Measurements from ENCODE around the gene PRR11. TPM values are rescaled to one million over a fixed set of nuclear protein-coding genes. Genes with fewer than 3 reads are reported as not detected.

Gene PRR11
- total RNA-seq, 1 experiment from 2014 or later, result 86.7 TPM

DNA sequence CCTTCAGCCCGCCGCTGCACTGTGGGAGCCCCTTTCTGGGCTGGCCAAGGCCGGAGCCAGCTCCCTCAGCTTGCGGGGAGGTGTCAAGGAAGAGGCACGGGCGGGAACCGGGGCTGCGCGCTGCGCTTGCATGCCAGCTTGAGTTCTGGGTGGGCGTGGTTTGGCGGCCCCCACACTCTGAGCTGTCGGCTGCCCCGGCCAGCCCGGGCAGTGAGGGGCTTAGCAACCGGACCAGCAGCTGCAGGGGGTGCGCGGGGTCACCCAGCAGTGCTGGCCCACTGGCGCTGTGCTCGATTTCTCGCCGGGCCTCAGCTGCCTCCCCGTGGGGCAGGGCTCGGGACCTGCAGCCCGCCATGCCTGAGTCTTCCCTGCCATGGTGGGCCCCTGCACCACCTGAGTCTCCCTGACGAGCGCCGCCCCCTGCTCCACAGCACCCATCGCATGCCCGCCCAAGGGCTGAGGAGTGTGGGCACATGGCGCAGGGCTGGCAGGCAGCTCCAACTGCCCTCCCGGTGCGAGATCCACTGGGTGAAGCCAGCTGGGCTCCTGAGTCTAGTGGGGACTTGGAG, 17.0 kb downstream of the PRR11 start:
- H4K20me1 ChIP-seq (ENCODE audit: insufficient read depth), result no peaks in the 10 kb centered on the region
- peaks cover 22% of the 10 kb centered on the region for H3K79me2 ChIP-seq (ENCODE audit: insufficient read depth, low read length)
- BruUV-seq (replicated peaks), result no TSS peak
- TF ChIP-seq POLR2A (IDR thresholded peaks at IDR 0.05; ENCODE audit: borderline replicate concordance, extremely low read depth, insufficient read depth, insufficient read length) (no peak), FOSL1 (IDR thresholded peaks at IDR 0.05; ENCODE audit: low read depth) (no peak), SP1 (IDR thresholded peaks at IDR 0.05; ENCODE audit: low read depth) (no peak), TCF7L2 (IDR thresholded peaks at IDR 0.05; ENCODE audit: borderline replicate concordance, extremely low read depth, insufficient read depth, insufficient read length) (no peak), EGR1 (IDR thresholded peaks at IDR 0.05; ENCODE audit: low read depth) (no peak), ZNF274 (IDR thresholded peaks at IDR 0.05; ENCODE audit: low read depth, low read length) (no peak), JUND (IDR thresholded peaks at IDR 0.05) (no peak), SRF (IDR thresholded peaks at IDR 0.05; ENCODE audit: low read depth) (no peak), CEBPB (IDR thresholded peaks at IDR 0.05; ENCODE audit: low read depth) (no peak), ELF1 (IDR thresholded peaks at IDR 0.05; ENCODE audit: borderline replicate concordance, low read depth) (no peak), SIN3A (IDR thresholded peaks at IDR 0.05; ENCODE audit: low read depth) (no peak), RAD21 (IDR thresholded peaks at IDR 0.05; ENCODE audit: low read depth) (no peak), YY1 (IDR thresholded peaks at IDR 0.05; ENCODE audit: extremely low read depth, insufficient replicate concordance, low read depth, low read length) (no peak), POLR2AphosphoS5 (IDR thresholded peaks at IDR 0.05; ENCODE audit: low read depth, low read length) (no peak), CBX3 (IDR thresholded peaks at IDR 0.05; ENCODE audit: low read depth) (no peak)
- TF ChIP-seq, protein P1, sequence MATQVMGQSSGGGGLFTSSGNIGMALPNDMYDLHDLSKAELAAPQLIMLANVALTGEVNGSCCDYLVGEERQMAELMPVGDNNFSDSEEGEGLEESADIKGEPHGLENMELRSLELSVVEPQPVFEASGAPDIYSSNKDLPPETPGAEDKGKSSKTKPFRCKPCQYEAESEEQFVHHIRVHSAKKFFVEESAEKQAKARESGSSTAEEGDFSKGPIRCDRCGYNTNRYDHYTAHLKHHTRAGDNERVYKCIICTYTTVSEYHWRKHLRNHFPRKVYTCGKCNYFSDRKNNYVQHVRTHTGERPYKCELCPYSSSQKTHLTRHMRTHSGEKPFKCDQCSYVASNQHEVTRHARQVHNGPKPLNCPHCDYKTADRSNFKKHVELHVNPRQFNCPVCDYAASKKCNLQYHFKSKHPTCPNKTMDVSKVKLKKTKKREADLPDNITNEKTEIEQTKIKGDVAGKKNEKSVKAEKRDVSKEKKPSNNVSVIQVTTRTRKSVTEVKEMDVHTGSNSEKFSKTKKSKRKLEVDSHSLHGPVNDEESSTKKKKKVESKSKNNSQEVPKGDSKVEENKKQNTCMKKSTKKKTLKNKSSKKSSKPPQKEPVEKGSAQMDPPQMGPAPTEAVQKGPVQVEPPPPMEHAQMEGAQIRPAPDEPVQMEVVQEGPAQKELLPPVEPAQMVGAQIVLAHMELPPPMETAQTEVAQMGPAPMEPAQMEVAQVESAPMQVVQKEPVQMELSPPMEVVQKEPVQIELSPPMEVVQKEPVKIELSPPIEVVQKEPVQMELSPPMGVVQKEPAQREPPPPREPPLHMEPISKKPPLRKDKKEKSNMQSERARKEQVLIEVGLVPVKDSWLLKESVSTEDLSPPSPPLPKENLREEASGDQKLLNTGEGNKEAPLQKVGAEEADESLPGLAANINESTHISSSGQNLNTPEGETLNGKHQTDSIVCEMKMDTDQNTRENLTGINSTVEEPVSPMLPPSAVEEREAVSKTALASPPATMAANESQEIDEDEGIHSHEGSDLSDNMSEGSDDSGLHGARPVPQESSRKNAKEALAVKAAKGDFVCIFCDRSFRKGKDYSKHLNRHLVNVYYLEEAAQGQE (IDR thresholded peaks at IDR 0.05; ENCODE audit: low read depth), result no peak
- TF ChIP-seq, protein P2, sequence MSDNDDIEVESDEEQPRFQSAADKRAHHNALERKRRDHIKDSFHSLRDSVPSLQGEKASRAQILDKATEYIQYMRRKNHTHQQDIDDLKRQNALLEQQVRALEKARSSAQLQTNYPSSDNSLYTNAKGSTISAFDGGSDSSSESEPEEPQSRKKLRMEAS (IDR thresholded peaks at IDR 0.05), result no peak
- TF ChIP-seq, protein P3, sequence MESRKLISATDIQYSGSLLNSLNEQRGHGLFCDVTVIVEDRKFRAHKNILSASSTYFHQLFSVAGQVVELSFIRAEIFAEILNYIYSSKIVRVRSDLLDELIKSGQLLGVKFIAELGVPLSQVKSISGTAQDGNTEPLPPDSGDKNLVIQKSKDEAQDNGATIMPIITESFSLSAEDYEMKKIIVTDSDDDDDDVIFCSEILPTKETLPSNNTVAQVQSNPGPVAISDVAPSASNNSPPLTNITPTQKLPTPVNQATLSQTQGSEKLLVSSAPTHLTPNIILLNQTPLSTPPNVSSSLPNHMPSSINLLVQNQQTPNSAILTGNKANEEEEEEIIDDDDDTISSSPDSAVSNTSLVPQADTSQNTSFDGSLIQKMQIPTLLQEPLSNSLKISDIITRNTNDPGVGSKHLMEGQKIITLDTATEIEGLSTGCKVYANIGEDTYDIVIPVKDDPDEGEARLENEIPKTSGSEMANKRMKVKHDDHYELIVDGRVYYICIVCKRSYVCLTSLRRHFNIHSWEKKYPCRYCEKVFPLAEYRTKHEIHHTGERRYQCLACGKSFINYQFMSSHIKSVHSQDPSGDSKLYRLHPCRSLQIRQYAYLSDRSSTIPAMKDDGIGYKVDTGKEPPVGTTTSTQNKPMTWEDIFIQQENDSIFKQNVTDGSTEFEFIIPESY (IDR thresholded peaks at IDR 0.05; ENCODE audit: extremely low read depth, insufficient replicate concordance, low read length), result no peak
- TF ChIP-seq, protein P4, sequence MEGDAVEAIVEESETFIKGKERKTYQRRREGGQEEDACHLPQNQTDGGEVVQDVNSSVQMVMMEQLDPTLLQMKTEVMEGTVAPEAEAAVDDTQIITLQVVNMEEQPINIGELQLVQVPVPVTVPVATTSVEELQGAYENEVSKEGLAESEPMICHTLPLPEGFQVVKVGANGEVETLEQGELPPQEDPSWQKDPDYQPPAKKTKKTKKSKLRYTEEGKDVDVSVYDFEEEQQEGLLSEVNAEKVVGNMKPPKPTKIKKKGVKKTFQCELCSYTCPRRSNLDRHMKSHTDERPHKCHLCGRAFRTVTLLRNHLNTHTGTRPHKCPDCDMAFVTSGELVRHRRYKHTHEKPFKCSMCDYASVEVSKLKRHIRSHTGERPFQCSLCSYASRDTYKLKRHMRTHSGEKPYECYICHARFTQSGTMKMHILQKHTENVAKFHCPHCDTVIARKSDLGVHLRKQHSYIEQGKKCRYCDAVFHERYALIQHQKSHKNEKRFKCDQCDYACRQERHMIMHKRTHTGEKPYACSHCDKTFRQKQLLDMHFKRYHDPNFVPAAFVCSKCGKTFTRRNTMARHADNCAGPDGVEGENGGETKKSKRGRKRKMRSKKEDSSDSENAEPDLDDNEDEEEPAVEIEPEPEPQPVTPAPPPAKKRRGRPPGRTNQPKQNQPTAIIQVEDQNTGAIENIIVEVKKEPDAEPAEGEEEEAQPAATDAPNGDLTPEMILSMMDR (IDR thresholded peaks at IDR 0.05 in 2 of 3, conservative IDR thresholded peaks at IDR 0.05 in 1 of 3; ENCODE audit: borderline replicate concordance in 1 of 3, insufficient read depth in 1 of 3, low read depth in 2 of 3, low read length in 2 of 3), result no peak
- H3K9ac ChIP-seq (ENCODE audit: low read length), result no peak overlapping the region
- no peak overlapping the region for H3K4me3 ChIP-seq (replicated peaks in 1 of 2; ENCODE audit: low read depth in 1 of 2, low read length in 2 of 2)
- H3K4me1 ChIP-seq (ENCODE audit: control insufficient read depth in 1 of 2, insufficient read depth in 2 of 2, low read length in 2 of 2), result peaks cover 0 to 3% of the 10 kb centered on the region in 2 experiments; a peak in 1 of 4 replicates
- ChIA-PET POLR2A (no interaction called here), RAD21 (ENCODE audit: low non-redundant PET in 1 of 2, low total read pairs in 2 of 2, uncharacterized antibody in 2 of 2, unreplicated experiment in 2 of 2) (no interaction called here), CTCF (no interaction called here)
- peaks cover 21 to 30% of the 10 kb centered on the region in 2 experiments for H3K36me3 ChIP-seq (ENCODE audit: control insufficient read depth in 1 of 2, insufficient read depth in 2 of 2, low read length in 2 of 2)
- H3K9me2 ChIP-seq (ENCODE audit: insufficient read depth), result no peaks in the 10 kb centered on the region
- H3K4me2 ChIP-seq (ENCODE audit: low read length), result no peak overlapping the region
- intact Hi-C loops (cut with micrococcal nuclease), result no loop called here
- no peaks in the 10 kb centered on the region for H3K27me3 ChIP-seq (ENCODE audit: insufficient read depth, low read length)
- H3K9me3 ChIP-seq (ENCODE audit: control insufficient read depth in 1 of 2, insufficient read depth in 1 of 2, low read depth in 1 of 2, low read length in 2 of 2), result no peaks in the 10 kb centered on the region
- no peak overlapping the region for H2AFZ ChIP-seq (ENCODE audit: low read depth, low read length, poor library complexity, severe bottlenecking)
- no peak for ATAC-seq
- no peak overlapping the region for H3K27ac ChIP-seq (ENCODE audit: low read depth, low read length)
- no peak for DNase-seq (ENCODE audit: low read depth, low spot score)
